ENCODE data around the gene TAS2R30.

- TF ChIP-seq, protein P1, sequence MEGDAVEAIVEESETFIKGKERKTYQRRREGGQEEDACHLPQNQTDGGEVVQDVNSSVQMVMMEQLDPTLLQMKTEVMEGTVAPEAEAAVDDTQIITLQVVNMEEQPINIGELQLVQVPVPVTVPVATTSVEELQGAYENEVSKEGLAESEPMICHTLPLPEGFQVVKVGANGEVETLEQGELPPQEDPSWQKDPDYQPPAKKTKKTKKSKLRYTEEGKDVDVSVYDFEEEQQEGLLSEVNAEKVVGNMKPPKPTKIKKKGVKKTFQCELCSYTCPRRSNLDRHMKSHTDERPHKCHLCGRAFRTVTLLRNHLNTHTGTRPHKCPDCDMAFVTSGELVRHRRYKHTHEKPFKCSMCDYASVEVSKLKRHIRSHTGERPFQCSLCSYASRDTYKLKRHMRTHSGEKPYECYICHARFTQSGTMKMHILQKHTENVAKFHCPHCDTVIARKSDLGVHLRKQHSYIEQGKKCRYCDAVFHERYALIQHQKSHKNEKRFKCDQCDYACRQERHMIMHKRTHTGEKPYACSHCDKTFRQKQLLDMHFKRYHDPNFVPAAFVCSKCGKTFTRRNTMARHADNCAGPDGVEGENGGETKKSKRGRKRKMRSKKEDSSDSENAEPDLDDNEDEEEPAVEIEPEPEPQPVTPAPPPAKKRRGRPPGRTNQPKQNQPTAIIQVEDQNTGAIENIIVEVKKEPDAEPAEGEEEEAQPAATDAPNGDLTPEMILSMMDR (IDR thresholded peaks at IDR 0.05): no peak
- TF ChIP-seq POLR2AphosphoS5 (IDR thresholded peaks at IDR 0.05) (no peak), POLR2A (IDR thresholded peaks at IDR 0.05) (no peak)
Measured at GRCh38 chr12:11143352-11143751, 8.9 kb upstream of the TAS2R30 start.

Measured in prostate gland (tissue), 2 donors.